ENCODE data around the gene AQP2. TPM values are rescaled to one million over a fixed set of nuclear protein-coding genes. Genes with fewer than 3 reads are reported as not detected.

Gene AQP2
- total and polyA plus RNA-seq, 4 donors, result not detected

- TF ChIP-seq RAD21 (IDR thresholded peaks at IDR 0.05) (peak; percentile 83 to 86), EGR1 (IDR thresholded peaks at IDR 0.05; ENCODE audit: low read depth in 2 of 2) (no peak)
- TF ChIP-seq, protein P1, sequence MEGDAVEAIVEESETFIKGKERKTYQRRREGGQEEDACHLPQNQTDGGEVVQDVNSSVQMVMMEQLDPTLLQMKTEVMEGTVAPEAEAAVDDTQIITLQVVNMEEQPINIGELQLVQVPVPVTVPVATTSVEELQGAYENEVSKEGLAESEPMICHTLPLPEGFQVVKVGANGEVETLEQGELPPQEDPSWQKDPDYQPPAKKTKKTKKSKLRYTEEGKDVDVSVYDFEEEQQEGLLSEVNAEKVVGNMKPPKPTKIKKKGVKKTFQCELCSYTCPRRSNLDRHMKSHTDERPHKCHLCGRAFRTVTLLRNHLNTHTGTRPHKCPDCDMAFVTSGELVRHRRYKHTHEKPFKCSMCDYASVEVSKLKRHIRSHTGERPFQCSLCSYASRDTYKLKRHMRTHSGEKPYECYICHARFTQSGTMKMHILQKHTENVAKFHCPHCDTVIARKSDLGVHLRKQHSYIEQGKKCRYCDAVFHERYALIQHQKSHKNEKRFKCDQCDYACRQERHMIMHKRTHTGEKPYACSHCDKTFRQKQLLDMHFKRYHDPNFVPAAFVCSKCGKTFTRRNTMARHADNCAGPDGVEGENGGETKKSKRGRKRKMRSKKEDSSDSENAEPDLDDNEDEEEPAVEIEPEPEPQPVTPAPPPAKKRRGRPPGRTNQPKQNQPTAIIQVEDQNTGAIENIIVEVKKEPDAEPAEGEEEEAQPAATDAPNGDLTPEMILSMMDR (IDR thresholded peaks at IDR 0.05; ENCODE audit: low read depth, low read length, missing input control), result peak; percentile 95
- Histone ChIP-seq H3K27ac (ENCODE audit: low read depth in 1 of 2, low read length in 2 of 2) (no peak overlapping the region), H3K4me3 (ENCODE audit: low read depth in 1 of 3, low read length in 3 of 3) (peak overlapping the region in 2 of 3 donors; percentile 20 to 29), H3K36me3 (ENCODE audit: control insufficient read depth in 4 of 4, insufficient read depth in 3 of 4, low read depth in 1 of 4, low read length in 3 of 4) (no peaks in the 10 kb centered on the region), H3K9ac (ENCODE audit: low read depth in 1 of 2, low read length in 2 of 2) (no peak overlapping the region), H3K4me1 (ENCODE audit: control insufficient read depth in 4 of 4, insufficient read depth in 4 of 4, low read length in 3 of 4) (peaks cover 13 to 41% (median 26%) of the 10 kb centered on the region in 4 donors), H3K27me3 (ENCODE audit: control insufficient read depth in 4 of 4, insufficient read depth in 4 of 4, low read length in 3 of 4) (no peaks in the 10 kb centered on the region), H3K9me3 (ENCODE audit: control insufficient read depth in 4 of 4, low read length in 3 of 4) (no peaks in the 10 kb centered on the region)
- peak; percentile 97 for DNase-seq (ENCODE audit: low spot score)
- WGBS, result 3% methylated on average over 40 of the region's 40 CpGs
Measured at GRCh38 chr12:49967042-49967776, 16.7 kb downstream of the AQP2 start.

GRCh38 chr12:49967777-49968250, 17.3 kb downstream of the AQP2 start:
- no peak overlapping the region for H3K9ac ChIP-seq (ENCODE audit: low read depth in 1 of 2, low read length in 2 of 2)
- TF ChIP-seq REST (IDR thresholded peaks at IDR 0.05) (no peak), YY1 (IDR thresholded peaks at IDR 0.05) (no peak), HNF4A (conservative IDR thresholded peaks at IDR 0.05) (no peak), GABPA (IDR thresholded peaks at IDR 0.05 in 1 of 2, conservative IDR thresholded peaks at IDR 0.05 in 1 of 2) (no peak), RAD21 (IDR thresholded peaks at IDR 0.05) (no peak), TAF1 (conservative IDR thresholded peaks at IDR 0.05) (no peak), HNF4G (IDR thresholded peaks at IDR 0.05) (no peak), FOXA1 (IDR thresholded peaks at IDR 0.05) (no peak), EGR1 (IDR thresholded peaks at IDR 0.05; ENCODE audit: low read depth in 2 of 2) (no peak), JUND (IDR thresholded peaks at IDR 0.05) (no peak), MAX (IDR thresholded peaks at IDR 0.05) (no peak), RXRA (IDR thresholded peaks at IDR 0.05) (no peak), NR2F2 (IDR thresholded peaks at IDR 0.05) (no peak)
- TF ChIP-seq, protein P1 (IDR thresholded peaks at IDR 0.05; ENCODE audit: low read depth, low read length, missing input control), result no peak
- H3K4me3 ChIP-seq (ENCODE audit: low read depth in 1 of 3, low read length in 3 of 3), result no peak overlapping the region
- DNase-seq (ENCODE audit: low spot score), result no peak
- H3K36me3 ChIP-seq (ENCODE audit: control insufficient read depth in 4 of 4, insufficient read depth in 3 of 4, low read depth in 1 of 4, low read length in 3 of 4), result no peaks in the 10 kb centered on the region
- H3K9me3 ChIP-seq (ENCODE audit: control insufficient read depth in 4 of 4, low read length in 3 of 4), result no peaks in the 10 kb centered on the region
- no peak overlapping the region for H3K27ac ChIP-seq (ENCODE audit: low read depth in 1 of 2, low read length in 2 of 2)
- peaks cover 10 to 41% (median 26%) of the 10 kb centered on the region in 4 donors for H3K4me1 ChIP-seq (ENCODE audit: control insufficient read depth in 4 of 4, insufficient read depth in 4 of 4, low read length in 3 of 4)
- no peaks in the 10 kb centered on the region for H3K27me3 ChIP-seq (ENCODE audit: control insufficient read depth in 4 of 4, insufficient read depth in 4 of 4, low read length in 3 of 4)
- WGBS, result 50% methylated on average over 15 of the region's 15 CpGs

Measured in liver (tissue), 9 donors.